GM12878 (cell line): ENCODE measurements around the gene STAT5A. TPM values are rescaled to one million over a fixed set of nuclear protein-coding genes. Genes with fewer than 3 reads are reported as not detected.

Source experiments
- ATAC-seq: fragments of 200-7000 bp; cut with Tn5 transposase; 3 replicates; pipeline ENCODE4 v1.9.1; 2020; ENCODE audit warnings: mild to moderate bottlenecking, moderate library complexity
- BruUV-seq: library from RNA; stranded (reverse); fragments of 400-500 nt; replicated peaks from 2 replicates; lab custom pipeline; 2021; lab: Mats Ljungman, UMichigan
- CTCF ChIA-PET: fragments of 300-600 bp; sonication (Branson Sonifier 250); formaldehyde crosslinking; extraction: SDS; loops from one replicate; lab custom pipeline; 2021; ENCODE audit warnings: inconsistent platforms; lab: Yijun Ruan, JAX
- POLR2A ChIA-PET: fragments of 350-600 bp; formaldehyde crosslinking; extraction: SDS; loops from one replicate; lab custom pipeline; 2021; ENCODE audit warnings: inconsistent platforms; lab: Charles Lee
- RAD21 ChIA-PET: fragments of 300-600 bp; sonication (Branson Sonifier 250); formaldehyde crosslinking; loops from one replicate; lab custom pipeline; 2023; ENCODE audit warnings: antibody characterized with exemption; ENCODE audit not compliant: unreplicated experiment; lab: Charles Lee
- SMC1A ChIA-PET: fragments of 300-600 bp; sonication (Branson Sonifier 250); formaldehyde crosslinking; loops from one replicate; lab custom pipeline; 2023; ENCODE audit not compliant: unreplicated experiment, uncharacterized antibody; lab: Charles Lee
- DNase-seq: peaks from one replicate; pipeline ENCODE4 v3.0.0-alpha.2; 2011; ENCODE audit warnings: low read depth, low spot score
- FAIRE-seq: peaks from 3 replicates; lab custom pipeline; 2011; peaks lifted over from hg19 to GRCh38; lab: Jason Lieb, UNC
- H2AFZ ChIP-seq: 2 replicates; pipeline ENCODE4 v1.6.0; 2011; ENCODE audit warnings: low read depth, low read length, control low read depth; ENCODE audit not compliant: control insufficient read depth
- H3K27ac ChIP-seq: 2 replicates; pipeline ENCODE4 v1.5.1; 2011; ENCODE audit warnings: control low read depth; ENCODE audit not compliant: control insufficient read depth, insufficient read depth
- H3K27me3 ChIP-seq, 2 experiments: replicated peaks in 1 of 2; 2 replicates each; pipeline versions ENCODE4 v1.6.0 to v1.6.1; 2011; ENCODE audit warnings: low read length in 1 of 2; ENCODE audit not compliant: control insufficient read depth in 2 of 2, insufficient read depth in 2 of 2
- H3K36me3 ChIP-seq, 2 experiments: 2 replicates each; pipeline ENCODE4 v1.5.1; 2011; ENCODE audit warnings: low read length in 1 of 2; ENCODE audit not compliant: control insufficient read depth in 2 of 2, insufficient read depth in 2 of 2
- H3K4me1 ChIP-seq: 2 replicates; pipeline ENCODE4 v1.6.1; 2011; ENCODE audit warnings: mild to moderate bottlenecking, low read length, moderate library complexity, mixed read lengths; ENCODE audit not compliant: control insufficient read depth, insufficient read depth
- H3K4me2 ChIP-seq: 2 replicates; pipeline ENCODE4 v1.6.0; 2011; ENCODE audit warnings: control low read depth; ENCODE audit not compliant: control insufficient read depth, insufficient read depth
- H3K4me3 ChIP-seq: fragments of 200-600 bp; sonication (generic); 2 replicates; pipeline ENCODE4 v1.5.1; 2016
- H3K79me2 ChIP-seq: 2 replicates; pipeline ENCODE4 v1.6.0; 2011; ENCODE audit warnings: low read length; ENCODE audit not compliant: control insufficient read depth, insufficient read depth
- H3K9ac ChIP-seq: 2 replicates; pipeline ENCODE4 v1.8.0; 2011; ENCODE audit warnings: low read length, control low read depth, mixed read lengths; ENCODE audit not compliant: control insufficient read depth, insufficient read depth
- H3K9me3 ChIP-seq: replicated peaks from 3 replicates; pipeline ENCODE4 v1.5.1; 2011; ENCODE audit warnings: mild to moderate bottlenecking, low read length; ENCODE audit not compliant: control insufficient read depth, insufficient read depth
- H4K20me1 ChIP-seq: 2 replicates; pipeline ENCODE4 v1.6.0; 2011; ENCODE audit not compliant: control insufficient read depth, insufficient read depth
- ASH2L ChIP-seq: fragments of 300-600, 200-600 bp; sonication (generic); IDR thresholded peaks from 2 replicates; pipeline ENCODE4 v1.6.1; 2017; ENCODE audit warnings: low read depth, mild to moderate bottlenecking, borderline replicate concordance
- CBX5 ChIP-seq: sonication (generic); IDR thresholded peaks from 2 replicates; pipeline ENCODE4 v1.6.1; 2016; ENCODE audit warnings: low read depth, moderate library complexity, mild to moderate bottlenecking, inconsistent platforms
- ETV6 ChIP-seq, 2 experiments: fragments of 450-650 bp in 1 of 2; IDR thresholded peaks in 1 of 2; conservative IDR thresholded peaks in 1 of 2; 2 replicates each; pipeline ENCODE4 v1.6.1; 2014; ENCODE audit warnings: antibody characterized with exemption in 1 of 2, borderline replicate concordance in 1 of 2, low read depth in 1 of 2, mild to moderate bottlenecking in 1 of 2, moderate library complexity in 1 of 2
- FOXK2 ChIP-seq: fragments of 450-650 bp; IDR thresholded peaks from 2 replicates; pipeline ENCODE4 v1.6.1; 2017; ENCODE audit warnings: mild to moderate bottlenecking, moderate library complexity
- GABPA ChIP-seq: IDR thresholded peaks from 2 replicates; pipeline ENCODE4 v1.6.1; 2014; ENCODE audit warnings: antibody characterized with exemption, low read depth, mild to moderate bottlenecking, inconsistent platforms
- HDAC6 ChIP-seq: fragments of 200-600 bp; sonication (generic); IDR thresholded peaks from one replicate; pipeline ENCODE4 v1.8.0; 2017; ENCODE audit warnings: antibody characterized with exemption; ENCODE audit not compliant: unreplicated experiment
- IKZF1 ChIP-seq: fragments of 450-650 bp; conservative IDR thresholded peaks from 2 replicates; pipeline ENCODE4 v1.6.1; 2017; ENCODE audit warnings: antibody characterized with exemption, mild to moderate bottlenecking
- MEF2A ChIP-seq: IDR thresholded peaks from 2 replicates; pipeline ENCODE4 v1.6.1; 2011; ENCODE audit warnings: low read depth, mild to moderate bottlenecking, low read length, moderate library complexity; ENCODE audit not compliant: insufficient read depth
- MXI1 ChIP-seq: fragments of 150-350 bp; IDR thresholded peaks from 2 replicates; pipeline ENCODE4 v1.6.1; 2011; ENCODE audit warnings: low read depth, mild to moderate bottlenecking, inconsistent platforms, low read length, improper control_type of control experiment
- NR2C2 ChIP-seq: IDR thresholded peaks from 2 replicates; pipeline ENCODE4 v1.6.1; 2011; ENCODE audit warnings: borderline replicate concordance, low read depth; ENCODE audit not compliant: control insufficient read depth, insufficient read length
- POLR2AphosphoS2 ChIP-seq: IDR thresholded peaks from 2 replicates; pipeline ENCODE4 v1.6.1; 2011; ENCODE audit warnings: low read depth, mild to moderate bottlenecking, low read length, improper control_type of control experiment, moderate library complexity
- RAD51 ChIP-seq: fragments of 450-650 bp; IDR thresholded peaks from 2 replicates; pipeline ENCODE4 v1.6.1; 2016; ENCODE audit warnings: moderate library complexity, mild to moderate bottlenecking, inconsistent platforms
- SMC3 ChIP-seq: IDR thresholded peaks from 2 replicates; pipeline ENCODE4 v1.6.1; 2011; ENCODE audit warnings: low read length, improper control_type of control experiment, borderline replicate concordance
- SUZ12 ChIP-seq: fragments of 200-600 bp; sonication (generic); IDR thresholded peaks from one replicate; pipeline ENCODE4 v1.6.1; 2018; ENCODE audit warnings: antibody characterized with exemption, mild to moderate bottlenecking; ENCODE audit not compliant: unreplicated experiment
- TCF7 ChIP-seq: IDR thresholded peaks from 2 replicates; pipeline ENCODE4 v1.6.1; 2014; ENCODE audit warnings: antibody characterized with exemption, borderline replicate concordance
- ZNF384 ChIP-seq: IDR thresholded peaks from 2 replicates; pipeline ENCODE4 v1.6.1; 2012; ENCODE audit warnings: low read depth, mild to moderate bottlenecking, low read length, improper control_type of control experiment, borderline replicate concordance
- ZZZ3 ChIP-seq: IDR thresholded peaks from 2 replicates; pipeline ENCODE4 v1.6.1; 2011; ENCODE audit warnings: low read depth; ENCODE audit not compliant: control insufficient read depth, insufficient read length
- WGBS: methylation state at CpG from one replicate; pipeline ENCODE4 v1.1.6; 2016; ENCODE audit warnings: low lambda C conversion rate; ENCODE audit not compliant: insufficient replicate concordance, insufficient coverage; ENCODE audit errors: missing lambda C conversion rate; 5-methylcytosine and 5-hydroxymethylcytosine counted together
- in situ Hi-C: fragments of 300-500 bp; cut with MboI; formaldehyde crosslinking; loops from 9 replicates; pipeline ENCODE4 v1.14.3; 2018; ENCODE audit warnings: mixed read lengths
- intact Hi-C: fragments of 100-400 bp; cut with micrococcal nuclease; formaldehyde crosslinking; loops from one replicate; pipeline ENCODE4 v1.14.2; 2022; ENCODE audit not compliant: unreplicated experiment
- polyA plus RNA-seq, 11 experiments: library from polyadenylated mRNA; depleted of rRNA in 4 of 11; unstranded in 6 of 11; stranded (reverse) in 5 of 11; fragments of >200 nt; fragmentation: Nextera tagmentation in 4 of 11; fragmentation: Illumina TruSeq in 1 of 11; extraction: Ambion mirVana in 4 of 11; extraction: Trizol in 1 of 11; gene quantifications; 1 replicate in 1 of 11; 2 replicates in 10 of 11; pipeline versions ENCODE4 v1.2.1 to v1.2.3, GENCODE V29; 2011 to 2016; ENCODE audit warnings: inconsistent platforms in 2 of 11, missing spikeins in 2 of 11, low read depth in 1 of 11
- total RNA-seq, 4 experiments: library from RNA; depleted of rRNA in 3 of 4; stranded (reverse); fragments of >200 nt in 3 of 4; fragmentation: Illumina TruSeq in 1 of 4; extraction: Trizol in 1 of 4; gene quantifications; 2 replicates each; pipeline versions ENCODE4 v1.2.1 to v1.2.3, GENCODE V29; 2013 to 2021
- TF ChIP-seq, protein P1 (sequence below): fragments of 450-650 bp; IDR thresholded peaks from 2 replicates; pipeline ENCODE4 v1.6.1; 2016; ENCODE audit warnings: mild to moderate bottlenecking
- TF ChIP-seq, protein P2 (sequence below): fragments of 450-650 bp; IDR thresholded peaks from 2 replicates; pipeline ENCODE4 v1.6.1; 2017; ENCODE audit warnings: mild to moderate bottlenecking
- TF ChIP-seq, protein P3 (sequence below): IDR thresholded peaks from 2 replicates; pipeline ENCODE4 v1.6.1; 2012; ENCODE audit warnings: low read length, inconsistent platforms

The STAT5A gene
- total and polyA plus RNA-seq, 10 of the 15 experiments (the other 5 are each of a cell fraction or from before 2014, with no cell fraction given): 14.8 to 86.4 (median 41.5) TPM

DNA sequence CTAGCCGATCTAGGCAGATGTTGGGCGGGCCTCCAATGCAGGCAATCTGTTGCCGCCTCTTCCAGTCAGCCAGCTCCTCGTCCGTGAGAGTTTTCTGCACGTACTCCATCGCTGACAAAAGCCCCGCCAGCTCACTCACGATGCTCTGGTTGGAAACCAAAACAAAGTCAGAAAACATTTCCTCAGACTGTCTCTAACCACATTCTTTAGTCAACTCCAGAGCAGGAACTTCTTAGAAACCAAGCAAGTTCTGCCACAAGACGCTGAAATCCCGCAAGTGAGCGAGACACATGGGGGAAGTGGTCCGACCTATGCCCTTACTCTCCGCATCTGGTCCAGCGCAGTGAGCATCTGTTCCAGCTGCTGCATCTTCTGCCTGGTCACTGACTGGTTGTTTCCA is 49.1 kb downstream of the STAT5A start:
- peak overlapping the region; percentile 73 for H3K27ac ChIP-seq
- intact Hi-C loops: loop anchor here (5.0 kb wide), 1 partner anchor 50 kb away; the partner anchor contains the start of gene STAT3
- in situ Hi-C loops: no loop called here
- H3K27me3 ChIP-seq: no peaks in the 10 kb centered on the region
- no peak overlapping the region; the same call in 1 of the 2 replicates for H2AFZ ChIP-seq
- CTCF ChIA-PET: interaction anchor here (0.6 to 1.4 kb wide), 3 partner anchors 13 to 66 kb away, joined by 3 to 7 read pairs (median 4); no protein-coding TSS in a partner anchor
- FAIRE-seq (peak; percentile 72), DNase-seq (peak; percentile 94), ATAC-seq (peak; percentile 78)
- H3K79me2 ChIP-seq: peaks cover 12% of the 10 kb centered on the region
- RAD21 ChIA-PET: interaction anchor here (0.6 to 2.2 kb wide), 5 partner anchors 37 to 66 kb away, joined by 3 to 14 read pairs (median 5); partner anchors contain the start of gene STAT3
- peak overlapping the region; percentile 12 for H3K4me2 ChIP-seq
- H3K36me3 ChIP-seq: peaks cover 14 to 34% of the 10 kb centered on the region in 2 experiments
- BruUV-seq: no TSS peak
- POLR2A ChIA-PET: interaction anchor here (0.5 to 1.3 kb wide), 6 partner anchors 25 to 105 kb away, joined by 3 to 7 read pairs (median 4); partner anchors contain the start of gene STAT3
- no peak overlapping the region for H3K4me3 ChIP-seq
- H3K9ac ChIP-seq: no peak overlapping the region
- 2% methylated on average over 15 of the region's 15 CpGs for WGBS
- peaks cover 64% of the 10 kb centered on the region for H3K4me1 ChIP-seq
- no peaks in the 10 kb centered on the region for H3K9me3 ChIP-seq
- SMC1A ChIA-PET: interaction anchor here (0.8 to 3.0 kb wide), 12 partner anchors 12 to 115 kb away, joined by 3 to 18 read pairs (median 4); partner anchors contain the start of gene STAT3
- H4K20me1 ChIP-seq: no peaks in the 10 kb centered on the region
- TF ChIP-seq ETV6 (conservative IDR thresholded peaks at IDR 0.05 in 1 of 2, IDR thresholded peaks at IDR 0.05 in 1 of 2; ENCODE audit: borderline replicate concordance in 1 of 2, low read depth in 1 of 2): peak in 1 of 2 experiments; percentile 89; a peak in 2 of 4 replicates
- TF ChIP-seq RAD51: no peak
- TF ChIP-seq CBX5: 0 out of 2 replicates have a peak, but pooled peaks have one; percentile 46
- TF ChIP-seq, protein P1, sequence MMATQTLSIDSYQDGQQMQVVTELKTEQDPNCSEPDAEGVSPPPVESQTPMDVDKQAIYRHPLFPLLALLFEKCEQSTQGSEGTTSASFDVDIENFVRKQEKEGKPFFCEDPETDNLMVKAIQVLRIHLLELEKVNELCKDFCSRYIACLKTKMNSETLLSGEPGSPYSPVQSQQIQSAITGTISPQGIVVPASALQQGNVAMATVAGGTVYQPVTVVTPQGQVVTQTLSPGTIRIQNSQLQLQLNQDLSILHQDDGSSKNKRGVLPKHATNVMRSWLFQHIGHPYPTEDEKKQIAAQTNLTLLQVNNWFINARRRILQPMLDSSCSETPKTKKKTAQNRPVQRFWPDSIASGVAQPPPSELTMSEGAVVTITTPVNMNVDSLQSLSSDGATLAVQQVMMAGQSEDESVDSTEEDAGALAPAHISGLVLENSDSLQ: peak; percentile 45; the same call in 1 of the 2 replicates
- TF ChIP-seq HDAC6: no peak
- peak; percentile 35; the same call in 1 of the 2 replicates for TF ChIP-seq GABPA
- peak; percentile 56; the same call in 1 of the 2 replicates for TF ChIP-seq MXI1
- no peak for TF ChIP-seq FOXK2
- TF ChIP-seq TCF7: no peak
- TF ChIP-seq POLR2AphosphoS2: no peak
- TF ChIP-seq NR2C2: no peak
- no peak for TF ChIP-seq ZZZ3
- TF ChIP-seq SUZ12: no peak
- TF ChIP-seq SMC3: no peak
- peak; percentile 77 for TF ChIP-seq MEF2A
- TF ChIP-seq, protein P2, sequence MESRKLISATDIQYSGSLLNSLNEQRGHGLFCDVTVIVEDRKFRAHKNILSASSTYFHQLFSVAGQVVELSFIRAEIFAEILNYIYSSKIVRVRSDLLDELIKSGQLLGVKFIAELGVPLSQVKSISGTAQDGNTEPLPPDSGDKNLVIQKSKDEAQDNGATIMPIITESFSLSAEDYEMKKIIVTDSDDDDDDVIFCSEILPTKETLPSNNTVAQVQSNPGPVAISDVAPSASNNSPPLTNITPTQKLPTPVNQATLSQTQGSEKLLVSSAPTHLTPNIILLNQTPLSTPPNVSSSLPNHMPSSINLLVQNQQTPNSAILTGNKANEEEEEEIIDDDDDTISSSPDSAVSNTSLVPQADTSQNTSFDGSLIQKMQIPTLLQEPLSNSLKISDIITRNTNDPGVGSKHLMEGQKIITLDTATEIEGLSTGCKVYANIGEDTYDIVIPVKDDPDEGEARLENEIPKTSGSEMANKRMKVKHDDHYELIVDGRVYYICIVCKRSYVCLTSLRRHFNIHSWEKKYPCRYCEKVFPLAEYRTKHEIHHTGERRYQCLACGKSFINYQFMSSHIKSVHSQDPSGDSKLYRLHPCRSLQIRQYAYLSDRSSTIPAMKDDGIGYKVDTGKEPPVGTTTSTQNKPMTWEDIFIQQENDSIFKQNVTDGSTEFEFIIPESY: no peak
- 0 out of 2 replicates have a peak, but pooled peaks have one; percentile 25 for TF ChIP-seq ASH2L
- TF ChIP-seq, protein P3, sequence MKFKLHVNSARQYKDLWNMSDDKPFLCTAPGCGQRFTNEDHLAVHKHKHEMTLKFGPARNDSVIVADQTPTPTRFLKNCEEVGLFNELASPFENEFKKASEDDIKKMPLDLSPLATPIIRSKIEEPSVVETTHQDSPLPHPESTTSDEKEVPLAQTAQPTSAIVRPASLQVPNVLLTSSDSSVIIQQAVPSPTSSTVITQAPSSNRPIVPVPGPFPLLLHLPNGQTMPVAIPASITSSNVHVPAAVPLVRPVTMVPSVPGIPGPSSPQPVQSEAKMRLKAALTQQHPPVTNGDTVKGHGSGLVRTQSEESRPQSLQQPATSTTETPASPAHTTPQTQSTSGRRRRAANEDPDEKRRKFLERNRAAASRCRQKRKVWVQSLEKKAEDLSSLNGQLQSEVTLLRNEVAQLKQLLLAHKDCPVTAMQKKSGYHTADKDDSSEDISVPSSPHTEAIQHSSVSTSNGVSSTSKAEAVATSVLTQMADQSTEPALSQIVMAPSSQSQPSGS: peak; percentile 88
- TF ChIP-seq ZNF384: no peak
- peak; percentile 95 for TF ChIP-seq IKZF1
